Type B pancreatic cell (in vitro differentiated cells): ENCODE measurements around the gene POLR1A. TPM values are rescaled to one million over a fixed set of nuclear protein-coding genes. Genes with fewer than 3 reads are reported as not detected.

Experiments
- DNase-seq: peaks from one replicate; pipeline ENCODE4 v3.0.0; 2021; ENCODE audit warnings: mixed read lengths; ENCODE audit not compliant: unreplicated experiment; ENCODE audit errors: extremely low spot score
- H3K27ac Mint-ChIP-seq: 2 replicates; pipeline ENCODE4 v1.8.0; 2021; ENCODE audit warnings: mild to moderate bottlenecking, mixed read lengths
- H3K27me3 Mint-ChIP-seq: 2 replicates; pipeline ENCODE4 v1.8.0; 2021; ENCODE audit warnings: mixed read lengths
- H3K36me3 Mint-ChIP-seq: 2 replicates; pipeline ENCODE4 v1.8.0; 2021; ENCODE audit warnings: mixed read lengths
- H3K4me1 Mint-ChIP-seq: one replicate; pipeline ENCODE4 v1.8.0; 2021; ENCODE audit warnings: mixed read lengths; ENCODE audit not compliant: unreplicated experiment
- H3K4me3 Mint-ChIP-seq: 2 replicates; pipeline ENCODE4 v1.8.0; 2021; ENCODE audit warnings: mild to moderate bottlenecking, mixed read lengths
- H3K9me3 Mint-ChIP-seq: 2 replicates; pipeline ENCODE4 v1.8.0; 2021; ENCODE audit warnings: mixed read lengths
- CTCF ChIP-seq: fragments of 200-600 bp; sonication (generic); conservative IDR thresholded peaks from 2 replicates; pipeline ENCODE4 v1.5.0; 2021; ENCODE audit warnings: antibody characterized with exemption, mild to moderate bottlenecking
- total RNA-seq: library from RNA; stranded (reverse); gene quantifications from 2 replicates; pipeline ENCODE4 v1.2.1, GENCODE V29; 2021; ENCODE audit warnings: low replicate concordance

The POLR1A gene
- total RNA-seq, 1 donor from 2014 or later, result 57.6 TPM

GRCh38 chr2:86049529-86049928 is 56.2 kb downstream of the POLR1A start:
- Mint-ChIP-seq H3K36me3 (peaks cover 16% of the 10 kb centered on the region), H3K9me3 (no peaks in the 10 kb centered on the region), H3K4me1 (no peaks in the 10 kb centered on the region), H3K27me3 (no peaks in the 10 kb centered on the region), H3K27ac (no peak overlapping the region), H3K4me3 (no peak overlapping the region)
- TF ChIP-seq CTCF, result no peak
- DNase-seq, result no peak

DNA sequence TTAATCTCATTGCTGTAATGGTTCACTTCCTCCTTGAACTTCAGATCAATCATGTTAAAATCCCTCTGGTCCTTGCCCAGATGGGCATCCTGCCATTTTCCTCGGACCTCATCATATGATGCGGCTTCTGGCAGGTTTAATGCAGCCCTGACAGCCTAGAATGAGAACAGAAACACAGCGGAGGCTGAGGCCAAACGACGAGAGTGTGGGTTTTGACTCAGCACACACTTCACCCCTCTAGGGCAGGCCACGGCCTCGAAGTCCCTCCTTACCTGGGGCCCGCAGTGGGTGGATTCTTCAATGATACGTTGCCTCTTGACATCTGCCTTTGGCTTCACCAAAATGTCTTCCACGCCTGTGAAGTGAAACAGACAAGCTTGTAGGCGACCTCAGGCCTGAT is 56.8 kb downstream of the POLR1A start:
- no peak overlapping the region for H3K4me3 Mint-ChIP-seq
- peak; percentile 48 for DNase-seq
- no peak overlapping the region for H3K27ac Mint-ChIP-seq
- no peaks in the 10 kb centered on the region for H3K4me1 Mint-ChIP-seq
- no peaks in the 10 kb centered on the region for H3K27me3 Mint-ChIP-seq
- TF ChIP-seq CTCF, result no peak
- peaks cover 17% of the 10 kb centered on the region for H3K36me3 Mint-ChIP-seq
- H3K9me3 Mint-ChIP-seq, result no peaks in the 10 kb centered on the region

DNA sequence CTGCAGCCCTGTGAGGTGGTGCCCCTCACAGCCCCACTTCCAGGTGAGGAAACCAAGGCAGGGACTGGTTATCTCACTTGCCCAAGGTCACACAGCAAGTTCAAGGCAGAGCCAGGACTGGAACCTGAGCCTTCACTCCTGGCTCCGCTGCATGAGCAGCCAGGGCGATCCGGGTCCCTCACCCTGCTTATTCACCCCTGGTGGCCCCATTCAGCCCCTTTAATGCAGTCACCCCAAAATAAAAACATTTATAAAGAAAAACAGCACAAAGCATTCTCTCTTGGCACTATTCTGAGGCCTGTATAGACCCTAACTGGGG is 57.3 kb downstream of the POLR1A start:
- Mint-ChIP-seq H3K27ac (no peak overlapping the region), H3K27me3 (no peaks in the 10 kb centered on the region), H3K4me3 (no peak overlapping the region), H3K9me3 (no peaks in the 10 kb centered on the region), H3K36me3 (peaks cover 21% of the 10 kb centered on the region), H3K4me1 (no peaks in the 10 kb centered on the region)
- TF ChIP-seq CTCF, result no peak
- DNase-seq, result no peak

DNA sequence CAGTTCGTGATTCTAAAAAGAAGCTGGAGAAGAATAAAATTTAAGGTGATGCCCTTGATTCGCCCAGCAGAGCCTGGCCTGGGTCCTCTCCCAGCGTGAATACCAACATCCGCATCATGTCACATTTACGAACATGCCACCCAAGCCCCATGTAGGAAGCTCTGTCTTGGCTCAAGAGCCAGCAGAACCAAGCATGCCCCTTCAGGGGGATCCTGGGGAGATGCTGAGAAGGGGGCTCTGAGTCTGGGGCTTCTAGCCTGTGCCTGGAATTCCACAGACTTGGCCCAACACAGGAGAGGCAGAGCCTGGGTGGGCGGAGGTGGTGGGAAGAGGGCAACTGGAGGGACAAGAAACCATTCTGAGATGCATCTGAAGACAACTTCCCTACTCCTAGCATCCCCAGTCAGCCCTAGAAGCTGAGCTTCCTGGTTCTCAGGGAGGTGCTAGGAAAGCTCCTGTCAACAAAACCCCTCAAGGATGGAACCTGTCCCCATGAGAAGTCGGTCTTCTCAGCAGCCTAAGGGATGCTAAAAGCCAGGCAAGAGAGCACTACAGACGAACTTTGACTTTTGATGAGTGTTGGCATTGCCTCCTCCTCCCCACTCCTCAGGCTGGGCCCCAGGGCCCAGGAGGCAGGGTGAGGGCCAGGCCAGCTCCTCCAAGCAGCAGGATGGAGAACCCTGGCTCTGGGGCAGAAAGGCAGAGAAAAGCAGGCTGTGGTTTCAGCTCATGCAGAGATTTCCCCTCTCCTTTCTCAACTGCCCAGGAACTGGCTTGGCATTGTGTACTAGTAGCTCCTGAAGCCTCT is 57.9 kb downstream of the POLR1A start:
- DNase-seq, result peak; percentile 56
- H3K9me3 Mint-ChIP-seq, result no peaks in the 10 kb centered on the region
- no peaks in the 10 kb centered on the region for H3K4me1 Mint-ChIP-seq
- no peak overlapping the region for H3K27ac Mint-ChIP-seq
- no peak overlapping the region for H3K4me3 Mint-ChIP-seq
- H3K27me3 Mint-ChIP-seq, result no peaks in the 10 kb centered on the region
- peaks cover 26% of the 10 kb centered on the region for H3K36me3 Mint-ChIP-seq
- TF ChIP-seq CTCF, result no peak

DNA sequence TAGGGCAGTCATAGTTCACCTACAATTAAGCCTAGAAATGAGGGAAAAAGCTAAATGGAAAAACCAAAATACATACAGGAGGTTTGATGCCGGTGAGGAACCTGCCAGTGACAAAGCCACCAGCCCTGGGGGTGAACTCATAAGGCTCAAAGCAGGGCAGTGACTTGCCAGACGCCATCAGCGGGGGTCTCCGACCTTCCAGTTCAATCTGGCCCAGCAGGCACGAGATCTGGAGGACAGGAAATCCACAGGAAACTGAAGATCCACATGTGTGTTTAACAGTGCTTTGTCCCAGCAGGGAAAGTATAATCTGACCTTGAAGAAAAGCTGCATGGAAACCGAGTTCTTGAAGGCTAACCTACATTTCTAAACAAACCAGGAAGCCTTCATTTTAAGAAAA is 60.1 kb downstream of the POLR1A start:
- peak; percentile 22 for DNase-seq
- Mint-ChIP-seq H3K36me3 (peaks cover 27% of the 10 kb centered on the region), H3K27me3 (no peaks in the 10 kb centered on the region), H3K9me3 (no peaks in the 10 kb centered on the region), H3K4me3 (no peak overlapping the region), H3K27ac (no peak overlapping the region), H3K4me1 (no peaks in the 10 kb centered on the region)
- TF ChIP-seq CTCF, result no peak

- no peak overlapping the region for H3K27ac Mint-ChIP-seq
Observed at GRCh38 chr2:86044614-86045013, 61.1 kb downstream of the POLR1A start.

More at GRCh38 chr2:86044614-86045013, 61.1 kb downstream of the POLR1A start:
- DNase-seq, result no peak
- Mint-ChIP-seq H3K9me3 (no peaks in the 10 kb centered on the region), H3K4me3 (no peak overlapping the region), H3K36me3 (peaks cover 26% of the 10 kb centered on the region), H3K4me1 (no peaks in the 10 kb centered on the region), H3K27me3 (no peaks in the 10 kb centered on the region)
- no peak for TF ChIP-seq CTCF
